Panc1 (cell line): ENCODE results near the gene CHST10. TPM values are rescaled to one million over a fixed set of nuclear protein-coding genes. Genes with fewer than 3 reads are reported as not detected.
A peak's percentile ranks its signal among the peaks of the same experiment; 100 is the strongest.
"Not testable (repeated sequence)": the region's sequence is repeated elsewhere in the genome, so short reads cannot be mapped to it uniquely, and the experiment has no call there.

ENCODE experiments used
- ATAC-seq: fragments of 200-7000 bp; cut with Tn5 transposase; 2 replicates; pipeline ENCODE4 v1.9.1; 2020; ENCODE audit warnings: mild to moderate bottlenecking, moderate library complexity
- BruUV-seq: library from RNA; stranded (reverse); fragments of 400-500 nt; replicated peaks from 2 replicates; lab custom pipeline; 2021; lab: Mats Ljungman, UMichigan
- CTCF ChIA-PET: fragments of 300-600 bp; sonication (Branson Sonifier 250); formaldehyde crosslinking; loops from one replicate; lab custom pipeline; 2022; ENCODE audit warnings: antibody characterized with exemption; lab: Charles Lee
- POLR2A ChIA-PET: fragments of 300-600 bp; sonication (Branson Sonifier 250); formaldehyde crosslinking; loops from one replicate; lab custom pipeline; 2022; ENCODE audit warnings: antibody characterized with exemption; lab: Charles Lee
- DNase-seq: peaks from one replicate; pipeline ENCODE4 v3.0.0-alpha.2; 2010; ENCODE audit warnings: low read depth, low spot score
- H3K27ac ChIP-seq: 2 replicates; pipeline ENCODE4 v1.5.1; 2011; ENCODE audit warnings: mild to moderate bottlenecking, low read length, inconsistent platforms
- H3K27me3 ChIP-seq: fragments of 200-500 bp; sonication (Bioruptor generic); 2 replicates; pipeline ENCODE4 v1.6.0; 2014; ENCODE audit warnings: low read length, inconsistent platforms; ENCODE audit not compliant: control insufficient read depth, insufficient read depth
- H3K36me3 ChIP-seq: fragments of 200-500 bp; sonication (Bioruptor generic); 2 replicates; pipeline ENCODE4 v1.5.1; 2014; ENCODE audit warnings: inconsistent platforms, mild to moderate bottlenecking, low read length, moderate library complexity; ENCODE audit not compliant: control insufficient read depth, insufficient read depth
- H3K4me1 ChIP-seq: 2 replicates; pipeline ENCODE4 v1.5.1; 2011; ENCODE audit warnings: inconsistent platforms, mild to moderate bottlenecking, low read length, moderate library complexity; ENCODE audit not compliant: control insufficient read depth, insufficient read depth
- H3K4me3 ChIP-seq, 2 experiments: 2 replicates each; pipeline ENCODE4 v1.5.1; 2011 to 2012; ENCODE audit warnings: low read depth in 2 of 2, low read length in 2 of 2, mild to moderate bottlenecking in 2 of 2, inconsistent platforms in 1 of 2, moderate library complexity in 1 of 2
- H3K9me3 ChIP-seq: fragments of 200-500 bp; sonication (Bioruptor generic); 2 replicates; pipeline ENCODE4 v1.5.1; 2014; ENCODE audit warnings: low read depth, mild to moderate bottlenecking, inconsistent platforms, low read length, moderate library complexity; ENCODE audit not compliant: control insufficient read depth, insufficient read depth
- POLR2AphosphoS5 ChIP-seq: IDR thresholded peaks from 2 replicates; pipeline ENCODE4 v1.6.1; 2012; ENCODE audit warnings: mild to moderate bottlenecking, low read depth, low read length, moderate library complexity
- SIN3A ChIP-seq: IDR thresholded peaks from 2 replicates; pipeline ENCODE4 v1.6.1; 2012; ENCODE audit warnings: low read depth, mild to moderate bottlenecking, low read length, moderate library complexity, borderline replicate concordance; ENCODE audit not compliant: insufficient read depth
- TCF7L2 ChIP-seq: IDR thresholded peaks from 2 replicates; pipeline ENCODE4 v1.6.1; 2011; ENCODE audit warnings: mild to moderate bottlenecking, low read depth, low read length, inconsistent platforms
- in situ Hi-C: cut with HindIII; loops from 2 replicates; pipeline ENCODE4 v1.10.0; 2016; ENCODE audit warnings: low sequenced_read_pairs, low pct_unique_long_range_greater_than_20kb
- intact Hi-C: fragments of 100-400 bp; cut with micrococcal nuclease; formaldehyde crosslinking; loops from one replicate; pipeline ENCODE4 v1.10.0; 2022; ENCODE audit not compliant: unreplicated experiment
- total RNA-seq: library from RNA; stranded (reverse); gene quantifications from one replicate; pipeline ENCODE4 v1.2.1, GENCODE V29; 2021; ENCODE audit not compliant: unreplicated experiment
- TF ChIP-seq, protein P1 (sequence below): fragments of 450-650 bp; IDR thresholded peaks from 2 replicates; pipeline ENCODE4 v1.5.1; 2017; ENCODE audit warnings: mild to moderate bottlenecking
- TF ChIP-seq, protein P2 (sequence below), 2 experiments: IDR thresholded peaks; 2 replicates each; pipeline ENCODE4 v1.6.1; 2011 to 2012; ENCODE audit warnings: low read depth in 2 of 2, control low read depth in 1 of 2, low read length in 1 of 2, mild to moderate bottlenecking in 1 of 2, moderate library complexity in 1 of 2; ENCODE audit not compliant: insufficient read depth in 1 of 2

Gene CHST10
- total RNA-seq, 1 experiment from 2014 or later: 22.0 TPM

GRCh38 chr2:100365434-100365833 lies 52.0 kb downstream of the CHST10 start:
- Histone ChIP-seq H3K36me3 (no peaks in the 10 kb centered on the region), H3K4me3 (no peak overlapping the region), H3K27ac (no peak overlapping the region), H3K27me3 (no peaks in the 10 kb centered on the region), H3K4me1 (peaks cover 4% of the 10 kb centered on the region; the same call in 1 of the 2 replicates), H3K9me3 (peaks cover 8% of the 10 kb centered on the region; the same call in 1 of the 2 replicates)
- TF ChIP-seq SIN3A (no peak), TCF7L2 (no peak)
- TF ChIP-seq, protein P1, sequence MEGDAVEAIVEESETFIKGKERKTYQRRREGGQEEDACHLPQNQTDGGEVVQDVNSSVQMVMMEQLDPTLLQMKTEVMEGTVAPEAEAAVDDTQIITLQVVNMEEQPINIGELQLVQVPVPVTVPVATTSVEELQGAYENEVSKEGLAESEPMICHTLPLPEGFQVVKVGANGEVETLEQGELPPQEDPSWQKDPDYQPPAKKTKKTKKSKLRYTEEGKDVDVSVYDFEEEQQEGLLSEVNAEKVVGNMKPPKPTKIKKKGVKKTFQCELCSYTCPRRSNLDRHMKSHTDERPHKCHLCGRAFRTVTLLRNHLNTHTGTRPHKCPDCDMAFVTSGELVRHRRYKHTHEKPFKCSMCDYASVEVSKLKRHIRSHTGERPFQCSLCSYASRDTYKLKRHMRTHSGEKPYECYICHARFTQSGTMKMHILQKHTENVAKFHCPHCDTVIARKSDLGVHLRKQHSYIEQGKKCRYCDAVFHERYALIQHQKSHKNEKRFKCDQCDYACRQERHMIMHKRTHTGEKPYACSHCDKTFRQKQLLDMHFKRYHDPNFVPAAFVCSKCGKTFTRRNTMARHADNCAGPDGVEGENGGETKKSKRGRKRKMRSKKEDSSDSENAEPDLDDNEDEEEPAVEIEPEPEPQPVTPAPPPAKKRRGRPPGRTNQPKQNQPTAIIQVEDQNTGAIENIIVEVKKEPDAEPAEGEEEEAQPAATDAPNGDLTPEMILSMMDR: no peak
- ChIA-PET POLR2A (no interaction called here), CTCF (interaction anchor here (0.6 kb wide), 1 partner anchor 923 kb away, joined by 3 read pairs; no protein-coding TSS in a partner anchor)
- intact Hi-C loops (no loop called here), in situ Hi-C loops (no loop called here)
- ATAC-seq (no peak), DNase-seq (peak; percentile 46)
- BruUV-seq: no TSS peak

DNA sequence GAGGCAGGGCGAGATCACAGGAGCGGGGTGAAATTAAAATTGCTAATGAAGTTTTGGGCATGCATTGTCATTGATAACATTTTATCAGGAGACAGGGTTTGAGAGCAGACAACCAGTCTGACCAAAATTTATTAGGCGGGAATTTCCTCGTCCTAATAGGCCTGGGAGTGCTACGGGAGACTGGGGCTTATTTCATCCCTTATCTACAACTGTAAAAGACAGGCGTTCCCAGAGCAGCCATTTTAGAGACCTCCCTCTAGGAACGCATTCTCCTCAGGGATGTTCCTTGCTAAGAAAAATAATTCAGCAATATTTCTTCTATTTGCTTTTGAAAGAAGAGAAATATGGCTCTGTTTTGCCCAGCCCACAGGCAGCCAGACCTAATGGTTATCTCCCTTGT lies 55.2 kb downstream of the CHST10 start:
- H3K36me3 ChIP-seq, intact Hi-C loops, DNase-seq, ATAC-seq, BruUV-seq, CTCF ChIA-PET, POLR2A ChIA-PET, H3K27me3 ChIP-seq, H3K27ac ChIP-seq, in situ Hi-C loops, H3K4me1 ChIP-seq, H3K4me3 ChIP-seq, H3K9me3 ChIP-seq: not testable (repeated sequence)

- ChIA-PET POLR2A (interaction anchor here (0.6 kb wide), 1 partner anchor 726 kb away, joined by 16 read pairs; no protein-coding TSS in a partner anchor), CTCF (no interaction called here)
- BruUV-seq: no TSS peak
- Histone ChIP-seq H3K9me3 (no peaks in the 10 kb centered on the region), H3K36me3 (no peaks in the 10 kb centered on the region), H3K27me3 (no peaks in the 10 kb centered on the region), H3K4me1 (no peaks in the 10 kb centered on the region), H3K4me3 (no peak overlapping the region), H3K27ac (no peak overlapping the region)
- in situ Hi-C loops: no loop called here
- TF ChIP-seq, protein P1: no peak
- TF ChIP-seq TCF7L2: no peak
- TF ChIP-seq, protein P2, sequence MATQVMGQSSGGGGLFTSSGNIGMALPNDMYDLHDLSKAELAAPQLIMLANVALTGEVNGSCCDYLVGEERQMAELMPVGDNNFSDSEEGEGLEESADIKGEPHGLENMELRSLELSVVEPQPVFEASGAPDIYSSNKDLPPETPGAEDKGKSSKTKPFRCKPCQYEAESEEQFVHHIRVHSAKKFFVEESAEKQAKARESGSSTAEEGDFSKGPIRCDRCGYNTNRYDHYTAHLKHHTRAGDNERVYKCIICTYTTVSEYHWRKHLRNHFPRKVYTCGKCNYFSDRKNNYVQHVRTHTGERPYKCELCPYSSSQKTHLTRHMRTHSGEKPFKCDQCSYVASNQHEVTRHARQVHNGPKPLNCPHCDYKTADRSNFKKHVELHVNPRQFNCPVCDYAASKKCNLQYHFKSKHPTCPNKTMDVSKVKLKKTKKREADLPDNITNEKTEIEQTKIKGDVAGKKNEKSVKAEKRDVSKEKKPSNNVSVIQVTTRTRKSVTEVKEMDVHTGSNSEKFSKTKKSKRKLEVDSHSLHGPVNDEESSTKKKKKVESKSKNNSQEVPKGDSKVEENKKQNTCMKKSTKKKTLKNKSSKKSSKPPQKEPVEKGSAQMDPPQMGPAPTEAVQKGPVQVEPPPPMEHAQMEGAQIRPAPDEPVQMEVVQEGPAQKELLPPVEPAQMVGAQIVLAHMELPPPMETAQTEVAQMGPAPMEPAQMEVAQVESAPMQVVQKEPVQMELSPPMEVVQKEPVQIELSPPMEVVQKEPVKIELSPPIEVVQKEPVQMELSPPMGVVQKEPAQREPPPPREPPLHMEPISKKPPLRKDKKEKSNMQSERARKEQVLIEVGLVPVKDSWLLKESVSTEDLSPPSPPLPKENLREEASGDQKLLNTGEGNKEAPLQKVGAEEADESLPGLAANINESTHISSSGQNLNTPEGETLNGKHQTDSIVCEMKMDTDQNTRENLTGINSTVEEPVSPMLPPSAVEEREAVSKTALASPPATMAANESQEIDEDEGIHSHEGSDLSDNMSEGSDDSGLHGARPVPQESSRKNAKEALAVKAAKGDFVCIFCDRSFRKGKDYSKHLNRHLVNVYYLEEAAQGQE (IDR thresholded peaks at IDR 0.05; ENCODE audit: insufficient read depth in 1 of 2, low read depth in 2 of 2, low read length in 1 of 2): no peak
- no peak for TF ChIP-seq POLR2AphosphoS5
- no peak for TF ChIP-seq SIN3A
- DNase-seq (no peak), ATAC-seq (no peak)
- intact Hi-C loops: no loop called here
Measured at GRCh38 chr2:100359576-100359975, 57.9 kb downstream of the CHST10 start.
